IMR-90 (cell line): Measurements from ENCODE around the gene PITPNM1. TPM values are rescaled to one million over a fixed set of nuclear protein-coding genes. Genes with fewer than 3 reads are reported as not detected.

ENCODE experiments used
- ATAC-seq: fragments of 200-7000 bp; cut with Tn5 transposase; 2 replicates; pipeline ENCODE4 v1.9.1; 2020; ENCODE audit warnings: low read depth, mild to moderate bottlenecking, moderate library complexity
- BruUV-seq: library from RNA; stranded (reverse); fragments of 400-500 nt; replicated peaks from 2 replicates; lab custom pipeline; 2021; lab: Mats Ljungman, UMichigan
- CTCF ChIA-PET: fragments of 300-600 bp; formaldehyde crosslinking; extraction: SDS; loops from one replicate; lab custom pipeline; 2021; ENCODE audit warnings: antibody characterized with exemption; lab: Yijun Ruan, JAX
- POLR2A ChIA-PET: fragments of 300-600 bp; sonication (Branson Sonifier 250); formaldehyde crosslinking; loops from one replicate; lab custom pipeline; 2022; ENCODE audit warnings: antibody characterized with exemption; ENCODE audit not compliant: unreplicated experiment; lab: Charles Lee
- DNase-seq: peaks from one replicate; pipeline ENCODE4 v3.0.0; 2013
- H2AFZ ChIP-seq: replicated peaks from 2 replicates; pipeline ENCODE3; 2013; ENCODE audit warnings: low read length, mild to moderate bottlenecking; ENCODE audit not compliant: poor library complexity
- H2AK5ac ChIP-seq: 2 replicates; pipeline ENCODE4 v1.6.1; 2013; ENCODE audit warnings: low read depth, low read length, inconsistent platforms
- H2AK9ac ChIP-seq: replicated peaks from 2 replicates; pipeline ENCODE3; 2013; ENCODE audit warnings: mild to moderate bottlenecking, low read depth, low read length, moderate library complexity; ENCODE audit not compliant: poor library complexity
- H2BK120ac ChIP-seq: 2 replicates; pipeline ENCODE4 v1.6.1; 2013; ENCODE audit warnings: low read depth, low read length, inconsistent platforms
- H2BK15ac ChIP-seq: 3 replicates; pipeline ENCODE4 v1.6.1; 2013; ENCODE audit warnings: low read depth, low read length, inconsistent platforms
- H2BK20ac ChIP-seq: 2 replicates; pipeline ENCODE4 v1.6.1; 2013; ENCODE audit warnings: low read depth, mild to moderate bottlenecking, inconsistent platforms, low read length, moderate library complexity
- H2BK5ac ChIP-seq: 2 replicates; pipeline ENCODE4 v1.6.1; 2013; ENCODE audit warnings: mild to moderate bottlenecking, low read depth, low read length, inconsistent platforms; ENCODE audit not compliant: poor library complexity, severe bottlenecking
- H3K14ac ChIP-seq: replicated peaks from 2 replicates; pipeline ENCODE4 v1.6.1; 2013; ENCODE audit warnings: low read depth, low read length, inconsistent platforms
- H3K18ac ChIP-seq: 2 replicates; pipeline ENCODE4 v1.6.1; 2013; ENCODE audit warnings: low read depth, low read length, control low read depth
- H3K23ac ChIP-seq: 2 replicates; pipeline ENCODE4 v1.6.1; 2013; ENCODE audit warnings: low read depth, low read length, inconsistent platforms
- H3K27ac ChIP-seq: 2 replicates; pipeline ENCODE4 v1.5.1; 2013; ENCODE audit warnings: mild to moderate bottlenecking, control low read depth, low read length; ENCODE audit not compliant: insufficient read depth
- H3K27me3 ChIP-seq: 2 replicates; pipeline ENCODE4 v1.6.1; 2013; ENCODE audit warnings: low read length; ENCODE audit not compliant: control insufficient read depth, insufficient read depth
- H3K36me3 ChIP-seq: 2 replicates; pipeline ENCODE4 v1.6.1; 2013; ENCODE audit warnings: low read length, mixed read lengths; ENCODE audit not compliant: control insufficient read depth, insufficient read depth
- H3K4ac ChIP-seq: 2 replicates; pipeline ENCODE4 v1.6.1; 2013; ENCODE audit warnings: low read depth, low read length, inconsistent platforms
- H3K4me1 ChIP-seq: 2 replicates; pipeline ENCODE4 v1.6.1; 2013; ENCODE audit warnings: low read length, mixed read lengths; ENCODE audit not compliant: control insufficient read depth, insufficient read depth
- H3K4me2 ChIP-seq: 2 replicates; pipeline ENCODE4 v1.6.1; 2013; ENCODE audit warnings: low read depth, mild to moderate bottlenecking, control low read depth, low read length, moderate library complexity
- H3K4me3 ChIP-seq: 2 replicates; pipeline ENCODE4 v1.5.1; 2013; ENCODE audit warnings: low read depth, mild to moderate bottlenecking, control low read depth, low read length, moderate library complexity; ENCODE audit not compliant: insufficient read depth
- H3K56ac ChIP-seq: 2 replicates; pipeline ENCODE4 v1.6.1; 2013; ENCODE audit warnings: low read length, inconsistent platforms; ENCODE audit not compliant: insufficient read depth; ENCODE audit errors: extremely low read depth
- H3K79me1 ChIP-seq, 2 experiments: 2 replicates each; pipeline ENCODE4 v1.6.1; 2013; ENCODE audit warnings: low read length in 2 of 2, inconsistent platforms in 1 of 2, low read depth in 1 of 2
- H3K9ac ChIP-seq: 2 replicates; pipeline ENCODE4 v1.6.1; 2013; ENCODE audit warnings: low read depth, low read length, control low read depth
- H3K9me1 ChIP-seq: 2 replicates; pipeline ENCODE4 v1.6.1; 2013; ENCODE audit warnings: low read length, inconsistent platforms; ENCODE audit not compliant: insufficient read depth
- H3K9me3 ChIP-seq: 2 replicates; pipeline ENCODE4 v1.6.1; 2013; ENCODE audit warnings: low read length; ENCODE audit not compliant: control insufficient read depth, insufficient read depth
- H4K20me1 ChIP-seq: 2 replicates; pipeline ENCODE4 v1.6.1; 2013; ENCODE audit warnings: low read length, inconsistent platforms; ENCODE audit not compliant: insufficient read depth
- H4K5ac ChIP-seq: 2 replicates; pipeline ENCODE4 v1.6.1; 2013; ENCODE audit warnings: mild to moderate bottlenecking, low read depth, low read length, control low read depth
- H4K8ac ChIP-seq, 2 experiments: 2 replicates each; pipeline ENCODE4 v1.6.1; 2013; ENCODE audit warnings: low read depth in 2 of 2, low read length in 2 of 2, control low read depth in 1 of 2, inconsistent platforms in 1 of 2
- H4K91ac ChIP-seq: 2 replicates; pipeline ENCODE4 v1.6.1; 2013; ENCODE audit warnings: low read depth, low read length, inconsistent platforms; ENCODE audit not compliant: insufficient read depth
- CHD1 ChIP-seq: IDR thresholded peaks from 2 replicates; pipeline ENCODE4 v1.6.1; 2012; ENCODE audit warnings: low read depth, low read length, improper control_type of control experiment
- CTCF ChIP-seq: conservative IDR thresholded peaks from 2 replicates; pipeline ENCODE4 v1.5.1; 2012; ENCODE audit warnings: mild to moderate bottlenecking, low read depth, low read length, improper control_type of control experiment
- WGBS, 2 experiments: methylation state at CpG; one replicate each; pipeline versions ENCODE4 v1.1.5 to v1.1.7; 2013; ENCODE audit warnings: missing lambda C conversion rate in 2 of 2; ENCODE audit not compliant: insufficient read length in 1 of 2; ENCODE audit errors: extremely low coverage in 2 of 2; 5-methylcytosine and 5-hydroxymethylcytosine counted together
- dilution Hi-C: fragments of 300-500 bp; cut with HindIII; formaldehyde crosslinking; loops from one replicate; pipeline ENCODE4 v1.14.3; 2018; ENCODE audit warnings: low sequenced_read_pairs; ENCODE audit not compliant: unreplicated experiment
- in situ Hi-C: fragments of 300-500 bp; cut with MboI; formaldehyde crosslinking; loops from 3 replicates; pipeline ENCODE4 v1.14.3; 2019; ENCODE audit warnings: low sequenced_read_pairs, inconsistent platforms, mixed read lengths
- intact Hi-C: fragments of 100-400 bp; cut with micrococcal nuclease; formaldehyde crosslinking; loops from 2 replicates; pipeline ENCODE4 v1.10.0; 2022
- polyA plus RNA-seq, 3 experiments: library from polyadenylated mRNA; depleted of rRNA; stranded (reverse); fragments of >200 nt; gene quantifications; 2 replicates each; pipeline ENCODE4 v1.2.3, GENCODE V29; 2012; ENCODE audit warnings: low replicate concordance in 1 of 3
- total RNA-seq: library from RNA; depleted of rRNA; stranded (reverse); fragments of >200 nt; gene quantifications from 2 replicates; pipeline ENCODE4 v1.2.3, GENCODE V29; 2012

PITPNM1 gene
- total and polyA plus RNA-seq, 2 of the 4 experiments (the other 2 are of a cell fraction), result 5.0 to 15.4 TPM

GRCh38 chr11:67539550-67539949 is 34.4 kb upstream of the PITPNM1 start:
- H3K4me1 ChIP-seq, result no peaks in the 10 kb centered on the region
- no peak for DNase-seq
- H2AK5ac ChIP-seq, result no peak overlapping the region
- intact Hi-C loops, result no loop called here
- POLR2A ChIA-PET, result no interaction called here
- H2AK9ac ChIP-seq, result no peak overlapping the region
- H3K14ac ChIP-seq, result no peak overlapping the region
- H3K79me1 ChIP-seq, result no peaks in the 10 kb centered on the region
- H3K23ac ChIP-seq, result no peak overlapping the region
- H4K8ac ChIP-seq, result no peak overlapping the region
- H2BK5ac ChIP-seq, result no peak overlapping the region
- H4K5ac ChIP-seq, result no peak overlapping the region
- H4K91ac ChIP-seq, result no peak overlapping the region
- H2BK15ac ChIP-seq, result no peak overlapping the region
- H3K4ac ChIP-seq, result no peak overlapping the region
- no CpG with 5 or more reads among the region's 4 CpGs for WGBS, 2 experiments
- no peak overlapping the region for H3K9ac ChIP-seq
- no peaks in the 10 kb centered on the region for H4K20me1 ChIP-seq
- no TSS peak for BruUV-seq
- no peaks in the 10 kb centered on the region for H3K9me1 ChIP-seq
- H3K4me3 ChIP-seq, result no peak overlapping the region
- peaks cover 13% of the 10 kb centered on the region for H3K27me3 ChIP-seq
- H2AFZ ChIP-seq, result no peak overlapping the region
- H2BK120ac ChIP-seq, result no peak overlapping the region
- no peak for TF ChIP-seq CTCF
- TF ChIP-seq CHD1, result no peak
- dilution Hi-C loops, result no loop called here
- CTCF ChIA-PET, result no interaction called here
- no peak overlapping the region for H3K56ac ChIP-seq
- no peaks in the 10 kb centered on the region for H3K36me3 ChIP-seq
- no peak overlapping the region for H3K18ac ChIP-seq
- no peak for ATAC-seq
- H3K27ac ChIP-seq, result no peak overlapping the region
- H3K9me3 ChIP-seq, result peaks cover 3% of the 10 kb centered on the region; the same call in 1 of the 2 replicates
- no peak overlapping the region for H2BK20ac ChIP-seq
- no peak overlapping the region for H3K4me2 ChIP-seq
- in situ Hi-C loops, result no loop called here
